Liver (tissue), 3 donors: Measurements from ENCODE around the gene LTA4H.

Source experiments
- CTCF ChIP-seq: fragments of 150-350 bp; IDR thresholded peaks from 2 replicates; pipeline ENCODE4 v1.5.1; 2017; ENCODE audit warnings: improper control_type of control experiment, low read depth, low read length; ENCODE audit not compliant: missing input control
- GABPA ChIP-seq, 2 donors: IDR thresholded peaks in 1 of 2; conservative IDR thresholded peaks in 1 of 2; 2 replicates each; pipeline ENCODE4 v1.6.1; 2016; ENCODE audit warnings: antibody characterized with exemption in 2 of 2, mild to moderate bottlenecking in 1 of 2, moderate library complexity in 1 of 2
- HNF4G ChIP-seq: IDR thresholded peaks from 2 replicates; pipeline ENCODE4 v1.6.1; 2016; ENCODE audit warnings: antibody characterized with exemption
- NR2F2 ChIP-seq: IDR thresholded peaks from 2 replicates; pipeline ENCODE4 v1.6.1; 2016; ENCODE audit warnings: antibody characterized with exemption
- REST ChIP-seq: IDR thresholded peaks from 2 replicates; pipeline ENCODE4 v1.6.1; 2016; ENCODE audit warnings: antibody characterized with exemption, mild to moderate bottlenecking
- TAF1 ChIP-seq: conservative IDR thresholded peaks from 2 replicates; pipeline ENCODE4 v1.6.1; 2016; ENCODE audit warnings: antibody characterized with exemption, mild to moderate bottlenecking
- YY1 ChIP-seq: IDR thresholded peaks from 2 replicates; pipeline ENCODE4 v1.6.1; 2016; ENCODE audit warnings: antibody characterized with exemption, mild to moderate bottlenecking
- donor health status: healthy.
- donor health status: healthy.

- TF ChIP-seq YY1 (no peak), CTCF (no peak), TAF1 (no peak), HNF4G (no peak), GABPA (IDR thresholded peaks at IDR 0.05 in 1 of 2, conservative IDR thresholded peaks at IDR 0.05 in 1 of 2) (no peak), NR2F2 (no peak), REST (no peak)
Measured at GRCh38 chr12:95994476-95994875, 40.9 kb downstream of the LTA4H start.
